ENCODE results near the gene SEC14L2.

The SEC14L2 gene

DNA sequence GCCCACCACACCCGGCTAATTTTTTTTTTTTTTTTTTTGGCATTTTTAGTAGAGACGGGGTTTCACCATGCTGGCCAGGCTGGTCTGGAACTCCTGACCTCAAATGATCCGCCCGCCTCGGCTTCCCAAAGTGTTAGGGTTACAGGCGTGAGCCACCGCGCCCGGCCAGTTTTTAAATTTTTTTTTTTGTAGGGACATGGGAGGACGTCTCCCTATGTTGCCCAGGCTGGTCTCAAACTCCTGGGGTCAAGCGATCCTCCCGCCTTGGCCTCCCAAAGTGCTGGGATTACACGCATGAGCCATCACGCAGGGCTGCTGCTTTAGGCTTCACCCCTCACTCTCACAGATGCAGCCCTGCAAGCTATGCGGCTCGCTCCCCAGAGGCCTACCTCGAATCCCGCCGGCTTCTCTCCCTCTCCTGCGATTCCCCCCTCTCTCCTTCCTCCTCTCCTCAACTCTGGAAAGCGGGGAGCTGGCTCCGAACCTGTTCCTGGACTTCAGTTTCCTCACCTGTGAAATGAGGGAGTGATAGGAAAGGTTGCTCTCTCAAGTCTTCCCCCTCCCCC is 39.1 kb upstream of the SEC14L2 start:
- Histone ChIP-seq H3K36me3 (replicated peaks in 1 of 2; ENCODE audit: control insufficient read depth in 2 of 2, insufficient read depth in 2 of 2, low read length in 2 of 2) (peaks cover 11 to 20% of the 10 kb centered on the region in 2 donors), H3K9me3 (replicated peaks in 1 of 2; ENCODE audit: control insufficient read depth in 2 of 2, insufficient read depth in 1 of 2, low read depth in 1 of 2, low read length in 2 of 2) (no peaks in the 10 kb centered on the region), H4K91ac (ENCODE audit: low read depth, low read length, poor library complexity) (no peak overlapping the region), H2BK15ac (ENCODE audit: low read length) (no peak overlapping the region), H3K79me1 (ENCODE audit: low read depth, low read length) (peaks cover 9% of the 10 kb centered on the region), H2BK5ac (ENCODE audit: low read length) (no peak overlapping the region), H3K23ac (ENCODE audit: low read depth, low read length, poor library complexity) (no peak overlapping the region), H3K4me3 (ENCODE audit: low read length in 2 of 2) (peak overlapping the region; percentile 2 to 75), H2BK120ac (ENCODE audit: low read depth, low read length) (no peak overlapping the region), H4K8ac (ENCODE audit: low read depth, low read length) (peak overlapping the region; percentile 29), H2BK12ac (ENCODE audit: low read length) (no peak overlapping the region), H2AK5ac (ENCODE audit: low read depth, low read length) (no peak overlapping the region), H3K4ac (ENCODE audit: low read length) (no peak overlapping the region), H3K27ac (replicated peaks; ENCODE audit: low read length) (no peak overlapping the region), H3K18ac (ENCODE audit: low read length) (no peak overlapping the region), H3K27me3 (ENCODE audit: control insufficient read depth in 3 of 3, insufficient read depth in 3 of 3, low read depth in 1 of 3, low read length in 3 of 3) (no peaks in the 10 kb centered on the region), H2AFZ (ENCODE audit: low read length) (peak overlapping the region; percentile 100), H3K4me1 (ENCODE audit: control insufficient read depth in 2 of 2, insufficient read depth in 1 of 2, low read depth in 1 of 2, low read length in 2 of 2) (peaks cover 6 to 11% of the 10 kb centered on the region in 2 donors), H3K4me2 (ENCODE audit: insufficient read depth, low read length, poor library complexity, severe bottlenecking) (peak overlapping the region; percentile 87), H3K14ac (ENCODE audit: low read length) (no peak overlapping the region), H3K9ac (ENCODE audit: low read depth, low read length, poor library complexity) (peak overlapping the region; percentile 64)
- no peak for DNase-seq (ENCODE audit: low spot score)
- no CpG with 5 or more reads among the region's 22 CpGs for WGBS, 2 donors (ENCODE audit: extremely low coverage in 2 of 2, insufficient read length in 2 of 2, insufficient replicate concordance in 1 of 2)

- H4K8ac ChIP-seq (ENCODE audit: low read depth, low read length) = no peak overlapping the region
- H3K4me3 ChIP-seq (ENCODE audit: low read length in 2 of 2) = no peak overlapping the region
These were observed 38.3 kb upstream of the SEC14L2 start for GRCh38 chr22:30358541-30358940.

DNA sequence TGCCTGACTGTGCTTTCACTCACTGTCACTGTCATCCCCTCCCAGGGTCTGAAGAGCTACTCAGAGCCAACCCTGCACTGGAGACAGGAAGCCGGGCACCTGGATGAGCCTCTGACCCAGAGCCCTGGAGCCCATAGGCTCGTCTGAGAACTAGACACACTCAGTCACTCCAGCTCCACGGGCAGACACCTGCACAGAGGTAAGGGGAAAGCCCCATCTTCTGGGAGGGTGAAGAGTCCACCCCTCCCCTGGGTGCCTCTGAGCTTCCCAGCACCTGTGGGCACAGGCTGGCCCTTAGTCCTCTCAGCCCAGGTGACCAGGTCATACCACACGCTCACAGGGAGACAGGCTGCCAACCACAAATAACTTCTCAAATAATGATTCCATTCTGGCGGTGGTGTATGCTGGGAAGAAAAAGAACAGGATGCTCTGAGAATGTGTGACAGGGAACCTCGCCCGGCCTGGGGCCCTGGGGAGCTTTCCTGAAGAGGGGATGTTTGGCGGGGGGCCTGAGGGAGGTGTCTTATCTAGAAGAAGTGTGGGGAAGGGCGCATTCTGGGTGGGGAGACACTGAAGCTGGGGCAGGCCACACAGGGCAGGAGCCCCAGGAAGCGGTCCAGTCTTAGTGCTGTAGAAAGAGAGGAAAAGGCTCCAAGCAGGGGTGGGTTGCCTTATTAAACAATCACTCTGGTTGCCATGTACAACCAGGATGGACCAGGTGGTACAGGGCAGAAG is 34.7 kb upstream of the SEC14L2 start:
- peaks cover 0 to 7% of the 10 kb centered on the region in 2 donors for H3K36me3 ChIP-seq (replicated peaks in 1 of 2; ENCODE audit: control insufficient read depth in 2 of 2, insufficient read depth in 2 of 2, low read length in 2 of 2)
- H2AFZ ChIP-seq (ENCODE audit: low read length) = no peak overlapping the region
- no peak overlapping the region for H4K8ac ChIP-seq (ENCODE audit: low read depth, low read length)
- H2BK120ac ChIP-seq (ENCODE audit: low read depth, low read length) = no peak overlapping the region
- no peak overlapping the region for H3K4ac ChIP-seq (ENCODE audit: low read length)
- H3K14ac ChIP-seq (ENCODE audit: low read length) = no peak overlapping the region
- H2BK15ac ChIP-seq (ENCODE audit: low read length) = no peak overlapping the region
- no peak overlapping the region for H2AK5ac ChIP-seq (ENCODE audit: low read depth, low read length)
- no peak overlapping the region for H3K18ac ChIP-seq (ENCODE audit: low read length)
- H3K4me1 ChIP-seq (ENCODE audit: control insufficient read depth in 2 of 2, insufficient read depth in 1 of 2, low read depth in 1 of 2, low read length in 2 of 2) = peaks cover 0 to 5% of the 10 kb centered on the region in 2 donors
- H4K91ac ChIP-seq (ENCODE audit: low read depth, low read length, poor library complexity) = no peak overlapping the region
- H2BK12ac ChIP-seq (ENCODE audit: low read length) = no peak overlapping the region
- no CpG with 5 or more reads among the region's 10 CpGs for WGBS, 2 donors (ENCODE audit: extremely low coverage in 2 of 2, insufficient read length in 2 of 2, insufficient replicate concordance in 1 of 2)
- H3K4me2 ChIP-seq (ENCODE audit: insufficient read depth, low read length, poor library complexity, severe bottlenecking) = no peak overlapping the region
- H3K4me3 ChIP-seq (ENCODE audit: low read length in 2 of 2) = no peak overlapping the region
- DNase-seq (ENCODE audit: low spot score) = no peak
- H3K23ac ChIP-seq (ENCODE audit: low read depth, low read length, poor library complexity) = no peak overlapping the region
- no peak overlapping the region for H3K9ac ChIP-seq (ENCODE audit: low read depth, low read length, poor library complexity)
- no peaks in the 10 kb centered on the region for H3K9me3 ChIP-seq (replicated peaks in 1 of 2; ENCODE audit: control insufficient read depth in 2 of 2, insufficient read depth in 1 of 2, low read depth in 1 of 2, low read length in 2 of 2)
- no peak overlapping the region for H3K27ac ChIP-seq (replicated peaks; ENCODE audit: low read length)
- no peaks in the 10 kb centered on the region for H3K79me1 ChIP-seq (ENCODE audit: low read depth, low read length)
- no peaks in the 10 kb centered on the region for H3K27me3 ChIP-seq (ENCODE audit: control insufficient read depth in 3 of 3, insufficient read depth in 3 of 3, low read depth in 1 of 3, low read length in 3 of 3)
- H2BK5ac ChIP-seq (ENCODE audit: low read length) = no peak overlapping the region

More at GRCh38 chr22:30358541-30358940, 38.3 kb upstream of the SEC14L2 start:
- no peak overlapping the region for H3K23ac ChIP-seq (ENCODE audit: low read depth, low read length, poor library complexity)
- H3K4ac ChIP-seq (ENCODE audit: low read length) = no peak overlapping the region
- peaks cover 8 to 15% of the 10 kb centered on the region in 2 donors for H3K36me3 ChIP-seq (replicated peaks in 1 of 2; ENCODE audit: control insufficient read depth in 2 of 2, insufficient read depth in 2 of 2, low read length in 2 of 2)
- H2BK15ac ChIP-seq (ENCODE audit: low read length) = no peak overlapping the region
- no peak overlapping the region for H2BK5ac ChIP-seq (ENCODE audit: low read length)
- DNase-seq (ENCODE audit: low spot score) = no peak
- peaks cover 6 to 14% of the 10 kb centered on the region in 2 donors for H3K4me1 ChIP-seq (ENCODE audit: control insufficient read depth in 2 of 2, insufficient read depth in 1 of 2, low read depth in 1 of 2, low read length in 2 of 2)
- no peak overlapping the region for H2AFZ ChIP-seq (ENCODE audit: low read length)
- H3K14ac ChIP-seq (ENCODE audit: low read length) = no peak overlapping the region
- H3K27me3 ChIP-seq (ENCODE audit: control insufficient read depth in 3 of 3, insufficient read depth in 3 of 3, low read depth in 1 of 3, low read length in 3 of 3) = no peaks in the 10 kb centered on the region
- H2BK12ac ChIP-seq (ENCODE audit: low read length) = no peak overlapping the region
- H4K91ac ChIP-seq (ENCODE audit: low read depth, low read length, poor library complexity) = no peak overlapping the region
- H3K27ac ChIP-seq (replicated peaks; ENCODE audit: low read length) = no peak overlapping the region
- no CpG with 5 or more reads among the region's 6 CpGs for WGBS, 2 donors (ENCODE audit: extremely low coverage in 2 of 2, insufficient read length in 2 of 2, insufficient replicate concordance in 1 of 2)
- H3K4me2 ChIP-seq (ENCODE audit: insufficient read depth, low read length, poor library complexity, severe bottlenecking) = no peak overlapping the region
- H3K79me1 ChIP-seq (ENCODE audit: low read depth, low read length) = peaks cover 9% of the 10 kb centered on the region
- H2AK5ac ChIP-seq (ENCODE audit: low read depth, low read length) = no peak overlapping the region
- no peaks in the 10 kb centered on the region for H3K9me3 ChIP-seq (replicated peaks in 1 of 2; ENCODE audit: control insufficient read depth in 2 of 2, insufficient read depth in 1 of 2, low read depth in 1 of 2, low read length in 2 of 2)
- no peak overlapping the region for H2BK120ac ChIP-seq (ENCODE audit: low read depth, low read length)
- H3K9ac ChIP-seq (ENCODE audit: low read depth, low read length, poor library complexity) = no peak overlapping the region
- H3K18ac ChIP-seq (ENCODE audit: low read length) = no peak overlapping the region

DNA sequence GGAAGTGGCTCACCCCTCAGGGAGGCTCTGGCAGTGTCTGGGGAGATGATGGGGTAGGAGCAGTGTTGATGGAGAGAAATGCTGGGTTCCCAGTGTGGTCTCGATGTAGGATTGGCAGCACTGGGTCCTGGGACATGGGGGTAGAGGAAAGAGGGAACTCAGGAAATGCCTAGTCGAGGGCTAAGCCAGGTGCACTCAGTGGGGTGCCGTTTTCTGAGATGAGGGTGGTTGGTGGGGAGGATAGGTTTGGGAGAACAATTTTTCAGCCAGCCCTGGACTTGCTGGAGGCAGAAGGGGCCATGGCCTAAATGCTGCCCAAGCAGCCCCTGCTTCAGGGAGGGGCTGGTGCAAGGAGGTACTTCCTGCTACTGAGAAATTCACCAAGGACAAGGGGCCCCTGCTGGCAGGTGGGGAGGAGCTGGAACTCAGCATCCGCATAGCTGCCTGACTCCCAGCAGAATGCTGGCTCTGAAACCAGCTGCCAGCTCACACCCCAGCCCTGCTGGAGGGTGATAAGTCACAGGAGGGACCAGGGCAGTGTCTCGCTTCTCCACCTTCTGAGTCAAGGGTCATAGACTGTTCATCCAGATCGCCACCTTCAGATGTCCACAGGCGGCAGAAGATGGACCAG is 34.1 kb upstream of the SEC14L2 start:
- DNase-seq (ENCODE audit: low spot score) = no peak
- Histone ChIP-seq H3K9ac (ENCODE audit: low read depth, low read length, poor library complexity) (no peak overlapping the region), H3K14ac (ENCODE audit: low read length) (no peak overlapping the region), H3K36me3 (replicated peaks in 1 of 2; ENCODE audit: control insufficient read depth in 2 of 2, insufficient read depth in 2 of 2, low read length in 2 of 2) (peaks cover 0 to 7% of the 10 kb centered on the region in 2 donors), H3K27me3 (ENCODE audit: control insufficient read depth in 3 of 3, insufficient read depth in 3 of 3, low read depth in 1 of 3, low read length in 3 of 3) (no peaks in the 10 kb centered on the region), H2BK15ac (ENCODE audit: low read length) (no peak overlapping the region), H4K91ac (ENCODE audit: low read depth, low read length, poor library complexity) (no peak overlapping the region), H2BK120ac (ENCODE audit: low read depth, low read length) (no peak overlapping the region), H3K4me1 (ENCODE audit: control insufficient read depth in 2 of 2, insufficient read depth in 1 of 2, low read depth in 1 of 2, low read length in 2 of 2) (peaks cover 0 to 5% of the 10 kb centered on the region in 2 donors), H2BK12ac (ENCODE audit: low read length) (no peak overlapping the region), H3K4me2 (ENCODE audit: insufficient read depth, low read length, poor library complexity, severe bottlenecking) (no peak overlapping the region), H3K9me3 (replicated peaks in 1 of 2; ENCODE audit: control insufficient read depth in 2 of 2, insufficient read depth in 1 of 2, low read depth in 1 of 2, low read length in 2 of 2) (no peaks in the 10 kb centered on the region), H4K8ac (ENCODE audit: low read depth, low read length) (no peak overlapping the region), H3K79me1 (ENCODE audit: low read depth, low read length) (no peaks in the 10 kb centered on the region), H3K4ac (ENCODE audit: low read length) (no peak overlapping the region), H3K4me3 (ENCODE audit: low read length in 2 of 2) (no peak overlapping the region), H2AK5ac (ENCODE audit: low read depth, low read length) (no peak overlapping the region), H2AFZ (ENCODE audit: low read length) (no peak overlapping the region), H2BK5ac (ENCODE audit: low read length) (no peak overlapping the region), H3K23ac (ENCODE audit: low read depth, low read length, poor library complexity) (no peak overlapping the region), H3K27ac (replicated peaks; ENCODE audit: low read length) (no peak overlapping the region), H3K18ac (ENCODE audit: low read length) (no peak overlapping the region)
- WGBS, 2 donors (ENCODE audit: extremely low coverage in 2 of 2, insufficient read length in 2 of 2, insufficient replicate concordance in 1 of 2) = no CpG with 5 or more reads among the region's 7 CpGs
